DMS153 (cell line): ENCODE measurements around the gene RADIL.

Source experiments
- DNase-seq: peaks from one replicate; lab custom pipeline; 2025; lab: John Stamatoyannopoulos, UW

RADIL gene

DNA sequence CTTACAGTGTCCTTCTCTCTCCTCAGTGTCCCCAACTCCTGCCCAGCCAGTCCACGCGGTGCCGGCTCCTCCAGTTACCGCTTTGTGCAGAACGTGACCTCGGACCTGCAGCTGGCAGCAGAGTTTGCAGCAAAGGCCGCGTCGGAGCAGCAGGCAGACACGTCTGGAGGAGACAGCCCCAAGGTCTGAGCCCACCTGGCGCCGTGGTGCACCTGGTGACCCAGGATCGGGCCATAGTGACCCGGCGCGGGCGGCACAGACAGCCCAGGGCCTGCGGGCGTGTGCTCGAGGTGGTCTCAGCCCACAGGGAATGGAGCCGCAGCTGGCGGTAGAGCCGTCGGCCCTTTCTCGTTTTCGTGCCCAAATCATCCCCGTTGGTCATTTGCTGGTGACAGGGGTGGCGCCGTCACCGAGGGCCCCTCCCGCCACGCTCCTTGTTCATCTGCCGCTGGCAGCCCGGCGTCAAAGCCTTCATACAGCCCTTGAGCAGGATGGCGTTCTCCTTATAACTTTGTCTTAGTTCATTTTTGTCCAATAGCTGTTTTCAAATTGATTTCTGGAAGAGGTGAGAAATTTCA lies 129.0 kb downstream of the RADIL start:
- no peak for DNase-seq

DNA sequence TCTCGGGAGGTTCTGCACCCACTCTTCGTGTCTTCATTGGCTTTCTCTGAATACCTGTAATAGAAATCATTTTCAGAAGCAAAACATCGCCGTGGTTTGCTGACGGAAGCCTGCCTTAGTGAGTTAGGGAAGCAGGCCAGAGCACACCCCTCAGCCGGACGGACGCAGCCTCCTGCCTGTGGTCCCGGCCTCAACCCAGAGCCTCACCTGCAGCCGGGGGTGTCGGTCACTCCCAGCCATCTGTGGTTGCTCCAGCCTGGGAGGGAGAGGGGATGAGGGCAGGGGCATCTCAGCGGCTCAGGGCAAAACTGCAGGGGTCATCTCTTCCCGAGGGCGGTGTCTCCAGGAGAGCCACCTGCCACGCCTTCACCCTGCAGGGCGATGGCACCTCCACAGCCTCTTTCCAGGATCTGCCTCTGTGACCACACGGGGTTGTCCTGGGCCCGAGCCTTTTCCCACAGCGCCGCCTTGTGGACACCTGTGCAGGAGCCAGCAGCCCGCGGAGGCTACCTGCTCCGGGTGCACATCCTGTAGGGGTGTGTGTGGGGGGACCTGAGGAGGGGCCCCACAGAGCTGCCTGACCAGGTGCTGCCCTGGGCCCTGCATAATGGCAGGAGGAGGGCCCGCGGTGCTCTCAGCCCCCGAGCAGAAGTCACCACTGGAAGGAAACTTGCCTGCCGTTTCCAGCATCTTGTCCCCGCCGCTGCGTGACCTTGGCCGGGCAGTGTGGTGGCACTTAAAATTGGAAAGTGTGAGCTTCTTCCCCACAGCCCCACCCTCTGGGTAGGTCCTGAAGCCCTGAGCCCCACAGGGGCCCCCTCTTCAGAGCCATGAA lies 129.7 kb downstream of the RADIL start:
- peak; percentile 71 for DNase-seq

- no peak for DNase-seq
These were observed 132.0 kb downstream of the RADIL start for GRCh38 chr7:4751398-4751947.

DNA sequence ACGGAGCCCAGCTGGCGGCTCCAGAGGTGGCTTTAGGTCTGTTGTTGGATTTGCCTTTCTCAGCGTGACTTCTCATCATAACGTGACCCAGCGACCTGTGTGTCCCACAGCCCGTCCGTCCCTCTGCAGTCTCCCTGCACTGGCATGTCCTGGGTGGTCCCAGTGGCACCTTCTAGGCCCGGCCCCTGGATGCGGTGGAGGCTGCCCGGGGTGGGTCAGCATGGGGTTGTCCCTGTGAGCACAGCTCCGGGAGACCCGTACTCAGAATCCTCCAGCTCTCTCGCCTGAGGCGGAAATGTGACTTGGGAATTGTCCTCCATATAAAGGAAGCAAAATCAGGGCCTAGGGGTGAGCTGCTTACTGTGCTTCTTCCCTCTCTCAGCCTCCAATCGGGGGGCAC lies 133.7 kb downstream of the RADIL start:
- DNase-seq, result no peak

GRCh38 chr7:4749363-4749762 lies 134.2 kb downstream of the RADIL start:
- no peak for DNase-seq
